ENCODE data around the gene POLR2J2.
"Not testable (repeated sequence)": the region's sequence is repeated elsewhere in the genome, so short reads cannot be mapped to it uniquely, and the experiment has no call there.

Gene POLR2J2

DNA sequence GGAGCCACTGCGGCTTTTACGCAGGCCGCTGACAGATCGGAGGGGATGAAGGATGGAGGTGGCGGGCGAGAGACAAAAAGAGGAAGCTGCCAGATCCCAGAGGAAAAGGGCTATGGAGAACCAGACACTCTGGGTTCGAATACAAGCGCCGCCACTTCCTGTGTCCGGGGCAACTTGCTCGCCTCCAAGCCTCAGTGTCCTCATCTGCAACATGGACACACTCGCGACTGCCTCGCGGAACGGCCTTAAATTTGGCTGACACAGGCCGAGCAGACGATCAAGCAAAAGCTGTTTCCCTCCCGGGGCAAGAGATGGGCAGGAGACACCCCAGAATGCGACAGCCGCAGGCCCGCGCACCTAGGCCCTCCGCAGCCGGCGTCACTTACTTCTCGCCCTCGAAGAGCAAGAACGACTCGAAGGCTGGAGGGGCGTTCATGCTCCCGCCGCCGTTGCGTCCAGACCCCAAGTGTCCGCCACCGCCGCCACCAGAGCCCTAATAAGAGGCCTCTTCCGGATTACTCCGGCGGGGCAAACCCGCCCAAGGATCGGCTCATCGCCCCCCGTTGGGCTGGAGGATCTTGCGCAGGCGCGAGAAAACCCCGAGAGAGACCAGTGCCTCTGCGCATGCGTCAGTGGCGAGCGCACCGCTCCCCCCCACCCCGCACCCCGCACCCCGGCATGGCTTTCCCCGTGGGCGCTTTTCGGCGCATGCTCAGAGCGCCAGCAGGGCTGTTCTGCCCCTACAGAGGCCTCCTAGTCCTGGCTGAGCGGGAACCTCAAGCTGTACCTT lies at the start of gene POLR2J2:
Gene POLR2J2 (minus strand): TSS at position 498 of the 790 bp plus-strand sequence. CDS start 62 bp downstream, at position 436.
- DNase-seq = not testable (repeated sequence)

DNA sequence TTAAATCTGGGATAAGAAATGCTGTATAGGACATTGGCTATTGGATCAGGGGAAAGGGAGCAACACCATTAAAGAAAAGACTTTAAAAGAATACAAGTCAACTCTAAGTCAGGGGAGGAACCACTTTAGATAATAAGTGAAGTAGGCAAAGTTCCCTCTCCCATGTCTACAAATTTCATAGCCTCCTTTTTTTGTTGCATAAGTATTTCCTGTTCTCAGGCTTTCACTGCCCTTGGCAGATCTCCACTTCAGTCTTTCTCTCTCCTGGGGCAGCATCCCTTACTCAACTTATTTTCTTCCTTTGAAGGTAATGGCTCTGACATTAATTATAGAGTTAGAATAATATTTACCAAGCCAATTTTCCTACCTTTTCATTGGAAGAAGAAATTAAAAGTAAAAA lies 47.0 kb upstream of the POLR2J2 start:
- DNase-seq = peak; percentile 12

DNA sequence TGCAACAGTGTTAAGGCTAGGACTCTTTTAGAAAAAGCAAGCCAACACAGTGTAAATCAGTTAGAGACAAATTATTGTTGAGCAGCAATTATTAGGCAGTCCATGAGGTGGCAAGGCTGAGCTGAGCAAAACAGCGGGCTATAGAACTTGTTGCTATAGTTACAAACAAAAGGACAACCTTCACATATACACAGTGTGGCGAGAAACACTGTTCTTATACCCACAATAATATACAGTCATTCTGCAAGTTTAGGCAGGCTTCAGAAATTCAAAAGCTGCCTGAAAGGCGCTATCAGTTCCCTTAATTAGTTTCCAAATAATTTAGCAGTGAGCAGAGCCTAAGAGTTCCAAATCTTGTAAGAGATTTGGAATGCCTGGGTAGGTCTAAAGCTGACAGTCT lies 44.3 kb upstream of the POLR2J2 start:
- DNase-seq = not testable (repeated sequence)

DNA sequence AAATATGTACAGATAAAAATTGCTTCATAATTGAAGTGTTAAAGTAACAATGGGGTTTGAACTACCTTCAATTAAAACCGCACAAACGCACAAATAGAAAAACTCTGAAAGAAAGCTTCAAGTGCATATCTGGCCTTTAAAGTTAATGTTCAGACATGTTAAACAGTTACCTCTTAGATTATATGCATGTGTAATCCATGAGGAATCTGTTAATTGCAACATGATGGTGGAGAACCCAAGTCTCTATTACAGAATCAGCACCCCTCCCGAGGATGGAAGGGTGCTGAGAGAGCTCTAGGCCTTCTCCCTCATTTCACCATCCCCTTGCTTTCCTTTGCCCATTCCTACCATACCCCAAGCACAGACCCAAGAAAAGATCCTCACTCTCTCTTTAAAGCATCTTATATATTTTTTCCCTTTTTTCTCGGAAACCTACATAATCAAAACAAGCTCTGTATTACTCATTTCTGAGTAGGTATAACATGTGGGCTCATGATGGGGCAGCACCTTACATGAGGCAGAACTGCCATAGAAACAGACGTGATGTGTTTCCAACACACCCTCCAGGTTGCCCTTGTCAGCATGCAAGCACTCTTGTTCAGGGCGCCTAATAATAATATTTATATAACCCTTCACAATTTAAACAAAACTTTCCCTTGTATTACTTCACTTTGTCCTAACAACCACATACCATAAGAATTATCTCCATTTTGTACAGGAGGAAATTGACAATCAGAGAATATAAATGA lies 43.5 kb upstream of the POLR2J2 start:
- not testable (repeated sequence) for DNase-seq

GRCh38 chr7:102713691-102714080 lies 42.2 kb upstream of the POLR2J2 start:
- not testable (repeated sequence) for DNase-seq

DNA sequence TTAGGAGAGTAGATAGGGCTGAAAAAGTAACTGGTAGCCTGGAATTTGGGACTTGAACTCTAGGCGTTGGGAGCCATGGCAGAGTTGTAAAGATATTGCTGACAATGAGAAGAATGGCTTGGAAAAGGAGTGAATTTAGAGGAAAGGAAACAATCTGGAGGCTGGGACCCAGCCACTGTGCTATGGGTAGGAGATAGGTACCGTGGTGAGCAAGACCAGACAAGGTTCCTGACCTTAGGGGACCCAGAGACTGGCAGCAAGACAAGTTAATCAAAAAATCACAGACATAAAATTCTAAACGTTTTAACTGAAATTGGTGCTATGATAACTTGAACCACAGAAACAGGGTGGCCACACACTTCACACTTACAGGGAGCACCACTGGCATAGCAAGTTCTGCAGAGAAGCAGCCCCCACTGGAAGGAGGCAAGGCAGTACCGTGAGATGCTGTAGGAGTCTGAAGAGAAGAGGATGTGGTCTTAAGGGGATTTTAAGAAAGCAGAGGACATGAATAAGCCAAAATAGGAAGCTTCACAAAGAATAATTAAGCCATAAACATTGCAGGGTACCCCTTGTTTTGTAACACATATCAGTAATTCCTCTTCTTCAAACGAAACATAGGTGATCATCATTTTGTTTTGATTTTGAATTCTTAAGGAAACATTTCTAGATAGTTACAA lies 41.7 kb upstream of the POLR2J2 start:
- DNase-seq = not testable (repeated sequence)

DNA sequence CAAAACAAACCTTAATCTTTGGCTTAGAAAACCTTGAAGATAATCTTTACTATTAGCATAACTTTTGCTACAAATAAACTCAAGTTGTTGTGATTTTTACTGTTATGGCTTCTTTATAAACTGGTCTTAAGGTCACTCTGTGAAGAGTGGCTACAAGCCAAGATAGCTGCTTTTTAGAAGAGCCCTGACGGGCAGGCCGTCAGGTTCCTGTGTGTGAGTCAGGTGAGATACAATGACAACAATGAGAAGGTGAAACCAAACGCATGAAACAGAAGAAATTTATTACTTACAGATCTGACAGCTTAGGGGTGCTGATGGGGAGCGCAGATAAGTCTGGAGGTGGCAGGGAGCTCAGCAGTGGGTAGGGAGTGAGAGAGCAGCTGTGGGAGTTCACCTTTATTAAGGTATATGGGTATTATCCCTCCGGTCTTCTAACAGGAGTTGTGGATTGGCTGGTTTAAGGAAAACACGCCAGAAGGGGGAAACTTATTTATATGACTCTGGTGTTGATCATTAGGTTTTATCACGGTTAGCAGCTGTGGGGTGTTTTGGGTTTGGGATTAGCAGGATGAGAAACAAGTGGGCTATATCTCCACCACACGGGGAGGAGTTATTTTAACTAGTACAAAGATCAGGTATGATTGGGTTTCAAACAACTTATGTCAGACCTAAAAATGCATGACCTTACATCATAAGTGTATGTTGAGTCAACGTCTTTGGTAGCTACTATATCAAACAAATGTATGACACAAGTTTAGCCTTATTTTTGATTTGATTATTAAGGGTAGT lies 27.7 kb upstream of the POLR2J2 start:
- DNase-seq = not testable (repeated sequence)

- not testable (repeated sequence) for DNase-seq
Measured at GRCh38 chr7:102697642-102698512, 26.4 kb upstream of the POLR2J2 start.

DNA sequence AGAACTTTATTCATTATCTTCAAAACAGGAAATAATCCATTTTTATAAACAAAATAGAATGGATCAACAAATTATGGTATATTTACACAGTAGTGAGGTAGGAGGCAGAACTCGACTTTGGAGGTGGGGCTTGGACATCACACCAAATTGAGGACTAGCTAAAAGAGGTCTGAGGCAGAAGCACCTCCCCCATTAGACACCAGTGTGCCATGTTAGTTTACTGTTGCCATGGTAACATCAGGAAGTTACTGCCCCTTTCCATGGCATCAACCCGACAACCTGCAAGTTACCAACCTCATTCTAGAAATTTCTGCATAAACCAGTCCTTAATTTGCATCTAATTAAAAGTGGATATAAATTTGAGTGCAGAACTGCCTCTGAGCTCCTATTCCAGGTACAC lies 24.5 kb upstream of the POLR2J2 start:
- not testable (repeated sequence) for DNase-seq

DNA sequence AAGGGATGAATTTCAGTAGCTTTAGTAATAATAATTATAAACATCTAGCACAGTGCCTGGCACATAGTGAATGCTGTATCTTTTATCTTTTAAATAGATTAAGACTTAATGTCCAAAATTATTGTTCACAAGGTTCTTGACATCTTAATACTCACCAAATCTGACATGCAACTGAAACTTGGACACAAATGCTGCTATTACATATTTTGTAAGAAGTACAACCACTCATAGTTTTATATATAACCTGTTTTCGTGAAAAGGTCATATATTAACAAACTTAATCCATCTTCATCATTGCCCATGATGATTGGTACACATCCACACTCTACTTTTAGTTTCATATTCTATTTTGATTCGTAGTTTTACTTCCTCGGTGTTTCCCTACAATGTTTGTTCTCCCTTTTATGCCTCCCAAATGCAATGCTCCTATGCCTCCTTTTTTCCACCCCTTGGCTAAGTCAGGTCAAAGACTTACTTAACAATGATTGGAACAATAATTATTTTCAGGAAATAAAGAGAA lies 23.6 kb upstream of the POLR2J2 start:
- DNase-seq = not testable (repeated sequence)

GRCh38 chr7:102694008-102694407 lies 22.5 kb upstream of the POLR2J2 start:
- DNase-seq = not testable (repeated sequence)

DNA sequence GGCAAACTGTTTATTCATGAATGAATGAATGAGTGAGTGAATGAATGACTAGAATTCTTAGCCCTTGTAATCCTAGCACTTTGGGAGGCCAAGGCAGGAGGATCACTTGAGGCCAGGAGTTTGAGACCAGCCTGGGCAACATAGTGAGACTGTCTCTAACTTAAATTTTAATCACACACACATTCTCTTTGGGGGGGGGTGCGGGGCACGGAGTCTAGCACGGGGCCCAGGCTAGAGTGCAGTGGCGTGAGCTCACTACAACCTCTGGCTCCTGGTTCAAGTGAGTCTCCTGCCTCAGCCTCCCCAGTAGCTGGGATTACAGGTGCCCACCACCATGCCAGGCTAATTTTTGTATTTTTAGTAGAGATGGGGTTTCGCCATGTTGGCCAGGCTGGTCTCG lies 19.1 kb upstream of the POLR2J2 start:
- DNase-seq = not testable (repeated sequence)

DNA sequence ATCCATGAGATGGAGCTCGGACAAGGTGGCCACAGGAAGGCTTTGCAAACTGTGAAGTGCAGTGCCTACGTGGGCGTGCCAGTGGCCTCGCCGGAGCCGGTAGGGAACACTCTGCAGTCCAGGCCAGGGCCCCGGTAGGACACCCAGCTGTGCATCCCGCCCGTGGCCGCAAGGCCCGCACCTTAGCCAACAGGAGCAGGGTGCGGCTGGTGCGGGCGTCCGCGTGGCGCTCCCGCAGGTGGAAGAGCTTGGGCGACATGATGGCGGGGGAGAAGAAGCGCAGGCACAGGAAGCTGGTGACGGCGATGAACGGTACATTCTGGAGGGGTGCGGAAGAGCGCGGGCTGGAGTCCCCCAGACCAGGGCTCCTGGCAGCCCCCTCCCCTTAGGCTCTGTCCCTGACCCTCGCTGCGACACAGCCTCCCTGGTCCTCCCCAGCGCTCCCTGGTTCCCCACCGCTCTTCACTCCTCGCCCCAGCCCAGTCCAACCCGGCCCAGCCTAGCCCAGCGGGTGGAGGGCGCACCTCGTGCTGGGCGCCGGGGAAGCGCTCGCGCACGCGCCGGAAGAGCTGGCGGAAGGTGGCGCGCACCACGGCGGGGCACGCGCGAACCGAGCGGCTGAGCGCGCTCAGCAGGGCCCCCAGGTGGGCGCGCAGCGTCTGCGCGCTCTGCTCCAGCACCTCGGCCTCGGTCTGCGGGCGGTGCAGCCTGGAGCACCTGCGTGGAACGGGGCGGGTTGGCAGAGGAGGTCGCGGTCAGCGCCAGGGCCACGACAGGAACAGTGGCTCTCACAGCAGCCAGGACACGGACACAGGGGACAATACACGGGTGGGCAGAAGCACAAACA lies 18.2 kb upstream of the POLR2J2 start:
- not testable (repeated sequence) for DNase-seq

- DNase-seq = not testable (repeated sequence)
Measured at GRCh38 chr7:102688299-102689036, 17.0 kb upstream of the POLR2J2 start.

- not testable (repeated sequence) for DNase-seq
Measured at GRCh38 chr7:102682560-102682959, 11.1 kb upstream of the POLR2J2 start.

GRCh38 chr7:102680780-102681179 lies 9.3 kb upstream of the POLR2J2 start:
- DNase-seq = not testable (repeated sequence)

DNA sequence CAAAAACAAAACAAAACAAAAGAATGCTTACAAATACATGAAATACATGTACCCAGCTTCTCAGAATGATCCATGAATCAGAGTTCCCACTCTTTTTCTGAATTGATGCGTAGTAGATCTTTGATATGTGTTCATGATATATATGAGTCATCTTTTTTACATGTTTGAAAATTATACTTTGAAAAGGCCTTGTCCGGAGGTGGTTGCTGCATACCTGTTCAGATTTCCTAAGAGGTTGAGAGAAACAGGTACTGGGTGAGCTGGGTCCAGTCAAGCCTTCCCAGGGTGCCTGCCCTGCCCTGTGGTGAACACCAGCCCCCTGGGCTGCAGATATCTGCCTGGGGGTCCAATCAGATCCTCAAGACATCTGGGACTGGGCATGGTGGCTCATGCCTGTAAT lies 4.1 kb upstream of the POLR2J2 start:
- DNase-seq = not testable (repeated sequence)

DNA sequence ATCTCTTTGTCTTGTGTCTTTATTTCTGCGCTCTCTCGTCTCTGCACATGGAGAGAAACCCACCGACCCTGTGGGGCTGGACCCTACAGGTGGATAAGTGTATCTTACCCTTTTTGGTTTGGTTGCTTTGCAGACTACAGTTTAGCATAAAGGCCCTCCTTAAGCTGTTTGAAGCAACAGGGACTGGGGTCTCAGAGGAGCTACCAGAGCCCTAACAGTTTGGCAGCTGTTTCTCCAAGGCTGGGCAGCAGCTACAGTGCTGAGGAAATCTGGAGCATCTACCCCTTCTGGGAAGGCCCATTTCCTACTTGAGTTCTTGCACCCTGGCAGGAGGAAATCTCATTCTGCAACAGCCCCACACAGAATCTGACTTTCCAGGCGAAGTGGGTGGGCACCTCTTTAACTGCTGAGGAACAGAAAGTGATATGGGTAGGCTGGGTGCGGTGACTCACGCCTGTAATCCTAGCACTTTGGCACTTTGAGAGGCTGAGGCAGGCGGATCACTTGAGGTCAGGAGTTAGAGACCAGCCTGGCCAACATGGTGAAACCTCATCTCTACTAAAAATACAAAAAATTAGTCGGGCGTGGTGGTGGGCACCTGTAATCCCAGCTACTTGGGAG lies 2.1 kb upstream of the POLR2J2 start:
- DNase-seq = not testable (repeated sequence)

DNA sequence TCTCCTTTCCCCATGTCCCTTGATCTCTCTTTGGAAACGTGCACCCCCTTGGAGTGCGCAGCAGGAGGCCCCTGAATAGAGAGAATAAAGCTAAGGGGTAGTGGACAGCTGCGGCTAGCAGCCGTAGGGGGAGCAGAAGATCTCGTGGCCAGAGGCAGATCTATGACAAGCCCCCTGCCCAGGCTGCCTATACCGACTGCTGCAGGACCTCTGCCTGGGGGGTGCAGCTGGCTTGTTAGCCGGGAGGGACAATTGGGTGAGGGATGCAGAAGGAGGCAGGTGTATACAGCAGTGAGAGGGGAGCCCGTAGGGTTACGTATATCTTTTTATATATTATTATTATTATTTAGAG lies 469 bp upstream of the POLR2J2 start:
- not testable (repeated sequence) for DNase-seq

All from GF-D8 (cell line).